Muscle of arm (tissue), 12 donors: ENCODE measurements around the gene SETDB1. TPM values are rescaled to one million over a fixed set of nuclear protein-coding genes. Genes with fewer than 3 reads are reported as not detected.

Experiments used
- DNase-seq: peaks from one replicate; pipeline ENCODE4 v3.0.0-alpha.2; 2013
- polyA plus RNA-seq, 12 donors: library from polyadenylated mRNA; unstranded; fragments of 120-200 nt; gene quantifications; one replicate each; pipeline ENCODE4 v1.2.1, GENCODE V29; 2013; ENCODE audit not compliant: insufficient read length in 12 of 12

Gene SETDB1
- polyA plus RNA-seq, 12 donors, result 29.8 to 72.2 (median 39.1) TPM; not detected in 1

DNA sequence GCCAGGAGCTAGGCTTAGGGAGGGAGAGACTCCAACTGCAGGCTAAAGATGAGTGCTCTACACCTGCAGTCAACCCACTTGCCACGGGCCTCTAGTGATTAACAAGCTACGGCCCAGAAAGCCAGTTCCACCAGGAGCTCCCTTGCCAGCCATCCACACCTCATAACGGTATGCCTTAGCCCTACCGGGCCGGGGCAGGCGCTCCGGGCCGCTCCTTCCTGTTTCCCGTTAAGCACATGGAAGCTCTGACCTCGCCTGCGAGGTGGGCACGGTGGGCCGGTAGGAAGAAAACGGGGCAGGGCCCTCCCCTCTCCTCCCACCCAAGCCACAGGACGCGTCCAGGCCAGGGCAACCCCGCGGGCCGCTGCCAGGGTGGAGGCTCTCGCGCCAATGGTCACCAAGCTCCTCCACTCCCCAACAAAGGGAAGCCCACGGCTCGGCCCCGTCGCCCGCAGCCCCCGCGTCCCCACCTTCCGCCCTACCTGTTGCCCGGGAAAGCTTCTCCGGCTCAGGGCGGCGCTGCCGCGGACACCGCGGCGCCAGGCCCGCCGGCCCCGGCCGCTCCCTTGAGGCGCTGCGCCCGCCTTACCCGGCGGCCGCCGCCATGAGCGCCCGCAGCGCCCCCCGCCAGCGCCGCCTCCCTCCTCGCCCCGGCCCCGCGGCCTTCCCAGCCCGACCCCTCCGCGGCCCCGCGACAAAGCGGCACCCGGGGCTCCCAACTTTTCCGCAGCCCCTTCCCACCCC lies 47.8 kb downstream of the SETDB1 start:
- DNase-seq, result peak; percentile 31

DNA sequence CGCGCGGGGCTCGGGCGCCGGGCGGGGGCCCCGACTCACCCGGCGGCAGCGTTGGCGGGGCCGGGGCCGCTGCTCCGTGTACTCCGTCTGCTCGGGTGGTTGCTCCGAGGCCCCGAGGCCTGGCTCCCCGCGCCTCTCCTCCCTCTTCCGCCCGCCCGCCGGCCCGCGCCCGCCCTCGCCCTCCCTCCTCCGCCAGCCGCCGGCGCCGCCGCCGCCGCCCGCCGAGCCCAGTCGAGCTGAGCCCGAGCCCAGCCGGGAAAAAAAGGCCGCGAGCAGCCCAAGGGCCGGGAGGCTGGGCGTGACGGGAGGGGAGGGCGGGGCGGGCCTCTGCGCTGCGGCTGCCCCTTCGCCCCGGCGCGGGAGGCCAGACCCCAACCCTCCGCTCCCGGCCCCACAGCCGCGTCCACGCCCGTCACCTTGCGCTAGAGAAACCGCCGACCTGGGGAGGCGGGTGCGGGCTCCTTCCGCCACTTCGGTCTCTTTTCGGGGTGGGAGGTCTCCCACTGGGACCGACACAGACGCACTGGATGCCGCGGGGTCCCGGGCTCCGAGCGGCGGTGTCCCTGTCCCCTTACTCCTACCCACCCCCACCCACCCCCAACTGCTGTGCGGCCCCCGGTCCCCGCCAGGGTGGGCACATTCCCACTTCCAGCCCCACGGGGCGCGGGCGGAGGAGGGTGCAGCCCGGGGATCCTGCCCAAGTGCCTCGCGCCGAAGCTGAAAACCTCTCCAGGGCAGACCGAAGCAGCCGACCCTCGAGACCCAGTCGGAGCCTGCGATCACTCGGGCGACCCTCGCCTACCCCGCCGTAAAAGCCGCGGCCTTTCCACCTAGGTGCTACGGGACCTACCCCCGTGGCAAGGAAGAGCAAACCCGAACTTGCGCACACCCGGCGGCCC lies 48.7 kb downstream of the SETDB1 start, which contains the start of gene CERS2:
Gene CERS2, minus strand, starts transcription at position 256 of the 899 bp plus-strand sequence. CDS start 5,745 bp downstream, outside the sequence.
- DNase-seq, result peak; percentile 80

DNA sequence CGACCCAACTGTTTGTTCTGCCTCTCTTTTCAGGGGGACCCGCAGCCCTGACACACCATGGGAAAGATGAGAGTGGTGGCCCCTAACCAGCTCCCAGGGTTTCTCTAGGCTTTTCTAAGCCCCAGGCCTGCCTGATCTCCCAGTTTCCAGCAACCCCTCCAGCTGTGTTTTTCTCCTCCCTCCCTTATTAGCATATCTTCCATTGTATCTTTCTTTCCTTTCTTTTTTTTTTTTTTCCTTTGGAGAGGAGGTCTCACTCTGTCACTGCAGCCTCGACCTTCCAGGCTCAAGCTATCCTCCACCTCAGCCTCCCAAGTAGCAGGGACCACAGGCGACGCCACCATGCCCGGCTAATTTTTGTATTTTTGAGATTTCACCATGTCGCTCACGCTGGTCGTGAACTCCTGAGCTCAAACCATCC lies 50.2 kb downstream of the SETDB1 start:
- no peak for DNase-seq

- DNase-seq, result peak; percentile 35
Observed at GRCh38 chr1:150976879-150977694, 50.9 kb downstream of the SETDB1 start.

- DNase-seq, result peak; percentile 89
Observed at GRCh38 chr1:150979092-150980056, 53.2 kb downstream of the SETDB1 start.

DNA sequence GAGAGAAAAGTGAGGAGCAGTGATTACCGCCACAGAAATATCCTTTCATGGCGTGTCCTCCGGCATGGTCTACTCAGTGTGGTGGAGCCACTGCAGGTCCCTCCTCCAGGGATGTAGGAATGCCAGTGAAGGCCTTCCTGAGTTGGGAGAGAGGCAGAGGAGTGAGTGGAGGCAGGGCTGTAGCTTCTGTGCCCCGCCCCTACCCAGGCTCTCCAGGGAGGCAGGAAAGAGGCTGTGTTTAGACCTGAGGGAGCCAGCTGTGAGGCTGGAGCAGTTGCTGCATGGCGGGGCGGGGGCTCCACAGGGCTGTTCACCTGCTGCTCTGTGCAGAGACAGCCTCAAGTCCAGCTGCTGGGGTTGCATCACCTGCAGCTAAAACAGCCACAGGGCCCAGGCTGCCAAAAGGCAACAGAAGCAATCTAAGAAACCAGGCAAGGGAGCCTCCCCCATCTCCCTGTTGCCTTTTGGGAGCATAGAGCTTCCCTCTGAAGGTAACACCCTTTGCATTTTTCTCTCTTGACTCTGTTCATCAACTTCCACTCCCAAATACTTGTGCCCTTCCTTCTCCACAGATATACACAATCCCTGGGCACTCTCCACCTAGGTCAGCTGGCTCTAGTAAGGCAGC lies 55.1 kb downstream of the SETDB1 start:
- DNase-seq, result no peak

DNA sequence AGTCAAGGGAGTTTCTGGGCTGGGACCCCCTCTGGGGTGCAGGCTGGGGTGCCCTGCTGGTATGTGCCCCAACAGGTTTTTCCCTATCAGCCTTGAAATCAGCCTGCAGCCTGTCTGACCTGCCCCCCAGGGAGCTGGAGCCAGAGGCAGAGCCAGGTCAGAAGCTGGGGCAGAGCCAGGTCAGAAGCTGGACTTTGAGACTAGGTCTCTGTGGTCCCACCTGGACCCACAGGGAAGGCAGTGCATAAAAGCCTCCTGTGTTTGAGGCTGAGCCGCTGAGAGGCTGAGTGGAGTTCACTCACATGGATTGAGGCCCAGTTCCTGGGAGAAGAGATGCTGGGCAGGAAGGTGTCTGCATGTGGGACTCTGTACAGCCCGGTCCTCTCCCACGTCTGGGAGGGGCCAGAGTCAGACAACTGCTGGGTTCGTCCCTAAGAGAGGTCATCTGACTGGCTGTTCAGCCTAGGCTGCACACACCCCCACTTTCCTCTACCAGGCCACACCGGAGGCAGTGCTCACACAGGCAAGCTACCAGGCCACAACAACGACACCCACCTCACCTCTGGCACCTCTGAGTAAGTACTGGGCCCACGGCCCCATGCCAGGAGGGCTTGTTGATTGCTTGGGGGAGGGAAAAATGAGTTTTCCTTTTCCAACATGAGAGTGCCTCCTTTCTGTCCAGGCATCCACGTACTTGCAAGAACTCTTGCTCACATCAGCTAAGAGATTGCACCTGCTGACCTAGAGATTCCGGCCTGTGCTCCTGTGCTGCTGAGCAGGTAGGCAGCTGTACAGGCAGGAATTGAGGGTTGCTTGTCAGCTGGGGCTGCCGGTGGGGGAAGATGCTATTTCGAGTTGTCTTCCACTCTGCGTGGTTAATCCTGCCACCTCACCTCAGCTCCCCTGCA lies 55.9 kb downstream of the SETDB1 start, which contains the start of gene ANXA9:
Gene ANXA9, plus strand, starts transcription at position 488 of the 908 bp plus-strand sequence. CDS start 814 bp downstream, outside the sequence.
- DNase-seq, result no peak

DNA sequence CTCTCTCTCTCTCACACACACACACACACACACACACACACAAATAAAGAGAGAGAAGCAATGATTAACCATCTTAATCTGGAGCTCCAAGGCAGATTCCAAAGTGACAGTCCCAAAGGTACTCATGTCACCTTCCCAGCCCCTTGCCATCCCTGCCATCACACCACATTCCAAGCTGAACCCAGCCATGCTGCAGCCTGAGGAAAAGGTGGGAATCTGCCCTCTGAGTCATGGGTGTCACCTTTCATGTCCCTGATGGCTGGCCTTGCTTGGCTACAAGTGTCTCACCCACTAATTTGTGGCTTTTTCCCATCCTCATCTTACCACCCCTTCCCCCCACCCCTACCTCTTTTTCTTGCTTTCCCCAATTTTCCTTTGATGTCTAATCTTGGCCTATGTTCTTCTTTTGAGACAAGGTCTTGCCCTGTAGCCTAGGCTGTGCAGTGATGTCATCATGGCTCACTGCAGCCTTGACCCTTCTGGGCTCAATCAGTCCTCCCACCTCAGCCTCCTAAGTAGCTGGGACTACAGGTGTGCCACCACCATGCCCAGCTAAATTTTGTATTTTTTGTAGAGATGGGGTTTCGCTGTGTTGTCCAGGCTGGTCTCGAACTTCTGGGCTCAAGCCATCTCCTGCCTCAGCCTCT lies 59.1 kb downstream of the SETDB1 start:
- DNase-seq, result no peak

GRCh38 chr1:150987924-150988323 lies 61.8 kb downstream of the SETDB1 start:
- no peak for DNase-seq

GRCh38 chr1:150992626-150993025 lies 66.5 kb downstream of the SETDB1 start:
- no peak for DNase-seq

DNA sequence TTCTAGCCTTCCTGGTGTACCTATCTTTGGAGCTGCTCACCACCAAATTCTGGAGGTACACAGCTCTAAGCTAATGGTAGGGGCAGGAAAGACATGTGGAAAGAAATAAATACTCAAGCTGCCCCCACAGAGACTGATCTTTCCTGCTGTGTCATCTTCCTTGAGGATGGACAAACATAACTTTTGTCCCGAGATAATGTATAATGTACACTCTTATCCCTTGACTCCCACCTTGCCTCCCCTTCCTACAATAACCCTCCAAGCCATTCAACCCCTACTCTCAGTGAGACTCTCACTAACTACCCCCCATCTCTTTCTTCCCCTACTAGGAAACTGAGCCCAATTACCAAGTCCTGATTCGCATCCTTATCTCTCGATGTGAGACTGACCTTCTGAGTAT lies 68.1 kb downstream of the SETDB1 start:
- no peak for DNase-seq

GRCh38 chr1:150995460-150995859 lies 69.3 kb downstream of the SETDB1 start:
- no peak for DNase-seq

GRCh38 chr1:150995896-150996295 lies 69.7 kb downstream of the SETDB1 start:
- peak; percentile 42 for DNase-seq

DNA sequence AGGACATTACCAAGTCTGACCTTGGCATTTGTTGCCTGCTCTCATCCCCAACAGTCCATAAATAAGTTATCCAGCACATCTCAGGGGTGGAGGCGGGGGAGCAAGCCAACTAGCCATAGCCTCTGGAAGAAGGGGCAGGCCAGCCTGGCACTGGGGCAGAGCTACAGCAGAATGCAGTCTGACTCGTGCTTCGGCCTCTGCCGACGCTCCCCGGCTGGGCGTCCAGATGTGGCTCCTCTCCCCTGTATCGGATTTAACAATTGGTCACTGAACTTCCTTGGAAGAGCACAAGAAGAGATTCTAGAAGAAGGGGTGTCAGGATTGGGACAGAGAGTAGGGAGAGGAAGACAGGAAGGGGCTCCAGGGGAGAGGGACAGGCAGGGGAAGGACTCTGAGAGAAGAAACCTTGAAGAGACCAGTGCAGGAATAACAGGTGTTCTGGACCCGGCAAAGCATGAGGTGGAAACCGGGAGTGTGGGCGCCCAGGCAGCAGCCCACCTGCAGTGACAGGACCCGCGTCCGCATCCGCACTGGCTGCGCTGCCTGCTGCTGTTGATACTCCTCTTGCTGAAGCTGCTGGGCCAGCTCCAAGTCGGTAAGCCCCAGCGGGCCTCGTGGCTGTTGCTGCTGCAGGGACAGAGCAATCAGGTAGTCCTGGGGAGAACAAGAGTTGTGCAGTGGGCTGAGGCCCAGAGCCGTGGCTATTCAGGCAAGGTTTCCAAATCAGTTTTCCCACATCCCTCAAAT lies 71.1 kb downstream of the SETDB1 start:
- no peak for DNase-seq

- no peak for DNase-seq
Observed at GRCh38 chr1:150997949-150998348, 71.8 kb downstream of the SETDB1 start.

- no peak for DNase-seq
Observed at GRCh38 chr1:150999051-150999674, 73.0 kb downstream of the SETDB1 start.

DNA sequence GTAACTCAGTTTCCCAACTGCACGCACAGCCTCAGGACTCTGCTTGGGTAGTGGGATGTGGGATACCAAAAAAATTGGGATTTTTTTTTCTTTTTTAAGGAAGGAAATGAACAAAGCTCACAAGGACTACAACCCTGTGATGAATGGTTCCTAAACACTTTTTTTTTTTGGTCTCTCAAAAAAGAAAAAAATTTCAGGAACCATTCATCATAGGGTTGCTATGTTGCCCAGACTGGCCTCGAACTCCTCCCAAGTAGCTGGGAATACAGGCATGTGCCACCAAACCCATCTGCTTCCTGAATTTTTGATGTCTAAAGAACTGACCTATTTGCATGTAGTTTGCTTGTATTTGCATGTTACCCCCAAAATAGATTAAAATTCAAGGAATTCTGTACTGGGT lies 73.8 kb downstream of the SETDB1 start:
- no peak for DNase-seq
